Stimulated activated CD8-positive, alpha-beta memory T cell treated with anti-CD3 and anti-CD28 coated beads, Interleukin-4, amount 100 ng/mL, for 1 hour (primary cell): ENCODE data around the gene CHD1.

ENCODE experiments used
- DNase-seq, 2 donors: peaks; one replicate each; pipeline ENCODE4 v3.0.0-alpha.2; 2020; ENCODE audit warnings: low read depth in 2 of 2, low spot score in 1 of 2

Gene CHD1

DNA sequence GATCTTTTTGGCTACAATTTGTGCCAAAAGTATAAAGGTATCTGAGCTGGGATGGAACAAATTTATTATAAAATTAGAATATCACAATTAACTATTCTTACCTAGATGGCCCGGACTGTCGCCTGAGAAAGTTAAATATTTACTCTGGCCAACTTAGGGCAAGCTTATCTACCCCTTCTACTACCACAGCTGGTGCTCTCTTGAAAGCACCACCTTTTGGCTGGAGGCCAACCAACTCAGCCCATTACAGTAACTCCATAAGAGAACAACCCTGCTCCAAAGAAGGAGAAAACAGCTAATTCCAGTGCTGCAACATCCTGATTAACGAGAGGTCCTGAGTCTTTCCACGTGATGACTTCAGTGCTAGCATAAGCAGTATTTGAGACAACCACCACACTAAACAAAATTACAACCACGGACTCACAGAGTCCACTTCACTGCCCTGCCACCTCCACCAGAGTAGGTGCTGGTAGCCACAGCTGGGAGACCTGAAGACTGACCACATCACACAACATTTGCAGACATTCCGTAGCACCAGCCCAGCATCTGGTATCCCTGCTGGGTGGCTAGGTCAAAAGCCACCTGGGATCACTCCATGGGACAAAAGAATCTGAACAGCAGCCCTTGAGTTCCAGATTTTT, 112.1 kb downstream of the CHD1 start:
- no peak for DNase-seq

- no peak for DNase-seq
Observed at GRCh38 chr5:98813755-98814154, 115.1 kb downstream of the CHD1 start.

- no peak for DNase-seq
Observed at GRCh38 chr5:98810206-98810605, 118.6 kb downstream of the CHD1 start.

- DNase-seq, result no peak
Observed at GRCh38 chr5:98807806-98808205, 121.0 kb downstream of the CHD1 start.

DNA sequence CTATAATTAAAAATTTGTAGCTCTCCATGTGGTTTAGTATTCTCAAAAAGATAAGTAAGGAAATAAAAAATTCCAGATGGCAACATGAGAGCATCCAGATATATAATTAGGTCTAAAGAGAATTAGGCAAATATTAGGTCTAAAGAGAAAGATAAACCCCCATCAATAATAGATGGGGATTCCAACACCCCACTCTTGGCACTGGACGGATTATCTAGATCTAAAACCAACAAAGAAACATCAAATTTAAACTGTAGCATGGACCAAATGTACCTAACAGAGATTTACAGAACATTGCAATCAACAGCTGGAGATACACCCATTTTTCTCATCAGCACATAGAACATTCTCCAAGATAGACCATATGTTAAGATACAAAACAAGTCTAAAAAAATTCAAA, 123.7 kb downstream of the CHD1 start:
- DNase-seq, result no peak

- no peak for DNase-seq
Observed at GRCh38 chr5:98804066-98804465, 124.7 kb downstream of the CHD1 start.
